Measurements from ENCODE around the gene EBF4.

GRCh38 chr20:2687514-2687913 lies 5.1 kb upstream of the EBF4 start:
- TF ChIP-seq, protein P1, sequence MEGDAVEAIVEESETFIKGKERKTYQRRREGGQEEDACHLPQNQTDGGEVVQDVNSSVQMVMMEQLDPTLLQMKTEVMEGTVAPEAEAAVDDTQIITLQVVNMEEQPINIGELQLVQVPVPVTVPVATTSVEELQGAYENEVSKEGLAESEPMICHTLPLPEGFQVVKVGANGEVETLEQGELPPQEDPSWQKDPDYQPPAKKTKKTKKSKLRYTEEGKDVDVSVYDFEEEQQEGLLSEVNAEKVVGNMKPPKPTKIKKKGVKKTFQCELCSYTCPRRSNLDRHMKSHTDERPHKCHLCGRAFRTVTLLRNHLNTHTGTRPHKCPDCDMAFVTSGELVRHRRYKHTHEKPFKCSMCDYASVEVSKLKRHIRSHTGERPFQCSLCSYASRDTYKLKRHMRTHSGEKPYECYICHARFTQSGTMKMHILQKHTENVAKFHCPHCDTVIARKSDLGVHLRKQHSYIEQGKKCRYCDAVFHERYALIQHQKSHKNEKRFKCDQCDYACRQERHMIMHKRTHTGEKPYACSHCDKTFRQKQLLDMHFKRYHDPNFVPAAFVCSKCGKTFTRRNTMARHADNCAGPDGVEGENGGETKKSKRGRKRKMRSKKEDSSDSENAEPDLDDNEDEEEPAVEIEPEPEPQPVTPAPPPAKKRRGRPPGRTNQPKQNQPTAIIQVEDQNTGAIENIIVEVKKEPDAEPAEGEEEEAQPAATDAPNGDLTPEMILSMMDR (IDR thresholded peaks at IDR 0.05), result no peak
- TF ChIP-seq POLR2A (IDR thresholded peaks at IDR 0.05) (no peak), POLR2AphosphoS5 (IDR thresholded peaks at IDR 0.05) (no peak)
